Cardiac muscle cell (in vitro differentiated cells and primary cell): ENCODE measurements around the gene DPEP2NB. TPM values are rescaled to one million over a fixed set of nuclear protein-coding genes. Genes with fewer than 3 reads are reported as not detected.

ENCODE experiments used
- DNase-seq, 2 donors: peaks; one replicate each; pipeline versions ENCODE4 v3.0.0 to v3.0.0-alpha.2; 2010 to 2017; ENCODE audit warnings: low read depth in 1 of 2, low spot score in 1 of 2
- H3K27ac ChIP-seq: fragments of 200-600 bp; sonication (generic); 2 replicates; pipeline ENCODE4 v1.5.1; 2016
- H3K27me3 ChIP-seq: fragments of 200-600 bp; sonication (generic); 2 replicates; pipeline ENCODE4 v1.6.0; 2016; ENCODE audit warnings: control low read depth
- H3K36me3 ChIP-seq: fragments of 200-600 bp; sonication (generic); 2 replicates; pipeline ENCODE4 v1.5.1; 2016; ENCODE audit warnings: control low read depth
- H3K4me1 ChIP-seq: fragments of 200-600 bp; sonication (generic); 2 replicates; pipeline ENCODE4 v1.8.1; 2017; ENCODE audit warnings: low read depth, mild to moderate bottlenecking, mixed run types
- H3K4me3 ChIP-seq: fragments of 200-600 bp; sonication (generic); 2 replicates; pipeline ENCODE4 v1.5.1; 2016; ENCODE audit warnings: mild to moderate bottlenecking
- H3K9me3 ChIP-seq: fragments of 200-600 bp; sonication (generic); 2 replicates; pipeline ENCODE4 v1.5.1; 2017; ENCODE audit warnings: low read depth, mild to moderate bottlenecking, control low read depth
- polyA plus RNA-seq: library from polyadenylated mRNA; unstranded; fragments of >200 nt; fragmentation: Nextera tagmentation; extraction: Ambion mirVana; gene quantifications from 2 replicates; pipeline ENCODE4 v1.2.1, GENCODE V29; 2016
- total RNA-seq: library from RNA; depleted of rRNA; stranded (reverse); fragments of >200 nt; gene quantifications from 2 replicates; pipeline ENCODE4 v1.2.3, GENCODE V29; 2016
- TF ChIP-seq, protein P1 (sequence below): IDR thresholded peaks from 2 replicates; pipeline ENCODE4 v1.5.1; 2012; ENCODE audit warnings: low read depth, mild to moderate bottlenecking, low read length

Gene DPEP2NB
- total and polyA plus RNA-seq, 2 experiments from 2014 or later = not detected

DNA sequence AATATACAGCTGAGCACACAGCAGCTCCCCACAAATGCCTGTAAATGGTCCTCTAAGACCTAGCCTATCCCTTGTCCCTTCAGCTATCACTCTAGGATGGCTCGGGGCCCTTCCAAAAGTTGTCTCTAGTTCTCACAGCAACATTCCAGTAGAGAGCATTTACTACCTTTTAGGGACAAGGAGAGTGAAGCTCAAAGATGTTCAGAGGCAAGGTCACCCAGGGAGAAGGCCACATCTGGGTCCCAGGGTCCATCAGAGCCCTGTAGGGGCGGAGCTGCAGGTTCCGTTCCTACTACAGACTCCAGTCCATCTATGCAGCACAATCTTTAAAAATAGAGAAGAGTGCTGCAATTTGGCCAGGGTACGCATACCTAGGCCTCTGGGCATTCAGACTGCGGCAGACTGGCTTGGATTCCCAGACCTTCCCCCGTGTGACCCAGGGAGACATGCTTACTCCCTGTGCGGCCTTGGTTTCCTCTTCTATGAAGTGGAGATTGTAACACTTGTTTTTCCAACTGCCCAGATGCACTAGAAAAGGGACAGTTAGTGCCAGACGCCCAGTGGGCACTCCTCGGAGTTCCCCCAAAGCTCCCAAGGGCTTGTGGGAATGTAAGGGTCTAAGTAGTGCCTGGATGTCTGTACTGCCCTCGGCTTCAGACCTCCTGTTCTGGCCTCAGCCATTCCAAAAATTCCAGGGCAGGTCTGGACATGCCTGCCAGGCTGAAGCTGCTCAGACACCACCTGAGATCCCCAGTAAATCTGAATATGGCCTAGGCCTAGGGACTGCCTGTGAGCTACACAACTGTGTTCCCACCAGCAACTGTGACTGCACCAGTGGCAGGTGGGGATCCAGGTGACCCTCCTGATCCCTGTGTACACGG is 49.8 kb downstream of the DPEP2NB start:
- no peak for DNase-seq
- peaks cover 7% of the 10 kb centered on the region for H3K4me1 ChIP-seq
- no peaks in the 10 kb centered on the region for H3K27me3 ChIP-seq
- H3K4me3 ChIP-seq = no peak overlapping the region
- no peaks in the 10 kb centered on the region for H3K9me3 ChIP-seq
- H3K36me3 ChIP-seq = peaks cover 6% of the 10 kb centered on the region
- TF ChIP-seq, protein P1, sequence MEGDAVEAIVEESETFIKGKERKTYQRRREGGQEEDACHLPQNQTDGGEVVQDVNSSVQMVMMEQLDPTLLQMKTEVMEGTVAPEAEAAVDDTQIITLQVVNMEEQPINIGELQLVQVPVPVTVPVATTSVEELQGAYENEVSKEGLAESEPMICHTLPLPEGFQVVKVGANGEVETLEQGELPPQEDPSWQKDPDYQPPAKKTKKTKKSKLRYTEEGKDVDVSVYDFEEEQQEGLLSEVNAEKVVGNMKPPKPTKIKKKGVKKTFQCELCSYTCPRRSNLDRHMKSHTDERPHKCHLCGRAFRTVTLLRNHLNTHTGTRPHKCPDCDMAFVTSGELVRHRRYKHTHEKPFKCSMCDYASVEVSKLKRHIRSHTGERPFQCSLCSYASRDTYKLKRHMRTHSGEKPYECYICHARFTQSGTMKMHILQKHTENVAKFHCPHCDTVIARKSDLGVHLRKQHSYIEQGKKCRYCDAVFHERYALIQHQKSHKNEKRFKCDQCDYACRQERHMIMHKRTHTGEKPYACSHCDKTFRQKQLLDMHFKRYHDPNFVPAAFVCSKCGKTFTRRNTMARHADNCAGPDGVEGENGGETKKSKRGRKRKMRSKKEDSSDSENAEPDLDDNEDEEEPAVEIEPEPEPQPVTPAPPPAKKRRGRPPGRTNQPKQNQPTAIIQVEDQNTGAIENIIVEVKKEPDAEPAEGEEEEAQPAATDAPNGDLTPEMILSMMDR = no peak
- H3K27ac ChIP-seq = peak overlapping the region; percentile 59

DNA sequence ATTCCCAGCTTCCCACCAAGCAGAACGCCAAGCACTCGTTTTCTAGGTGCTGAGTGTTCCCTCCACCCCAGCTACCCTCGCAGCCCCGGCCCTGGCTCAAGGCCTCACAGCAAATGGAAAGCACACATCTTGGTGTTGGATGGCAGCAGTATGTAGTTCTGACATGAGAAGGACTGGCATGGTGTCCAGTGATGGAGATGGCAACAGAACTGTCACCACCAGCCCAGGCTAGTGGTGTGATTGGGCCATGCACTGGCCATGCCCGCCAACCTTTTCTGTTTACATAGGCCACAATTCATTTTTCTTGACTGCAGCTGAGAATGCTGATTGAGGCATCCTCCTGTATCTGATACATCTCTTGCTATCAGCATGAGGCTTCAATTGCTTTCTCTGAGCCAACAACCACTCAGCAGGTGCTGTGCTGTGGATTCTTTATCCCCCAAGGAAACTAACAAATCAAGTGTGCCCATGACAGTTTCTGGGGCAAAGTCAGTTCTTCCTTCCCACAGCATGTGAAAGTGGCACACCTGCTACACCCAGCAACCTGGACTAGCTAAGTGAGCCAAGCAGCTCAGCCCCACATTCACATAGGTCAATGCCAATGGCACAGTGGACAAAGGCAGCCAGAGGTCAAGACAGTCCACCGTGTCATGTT is 51.1 kb downstream of the DPEP2NB start:
- H3K36me3 ChIP-seq = peaks cover 11% of the 10 kb centered on the region
- no peak overlapping the region for H3K27ac ChIP-seq
- H3K9me3 ChIP-seq = no peaks in the 10 kb centered on the region
- peaks cover 7% of the 10 kb centered on the region for H3K4me1 ChIP-seq
- no peaks in the 10 kb centered on the region for H3K27me3 ChIP-seq
- TF ChIP-seq, protein P1 = no peak
- no peak overlapping the region for H3K4me3 ChIP-seq
- no peak for DNase-seq

DNA sequence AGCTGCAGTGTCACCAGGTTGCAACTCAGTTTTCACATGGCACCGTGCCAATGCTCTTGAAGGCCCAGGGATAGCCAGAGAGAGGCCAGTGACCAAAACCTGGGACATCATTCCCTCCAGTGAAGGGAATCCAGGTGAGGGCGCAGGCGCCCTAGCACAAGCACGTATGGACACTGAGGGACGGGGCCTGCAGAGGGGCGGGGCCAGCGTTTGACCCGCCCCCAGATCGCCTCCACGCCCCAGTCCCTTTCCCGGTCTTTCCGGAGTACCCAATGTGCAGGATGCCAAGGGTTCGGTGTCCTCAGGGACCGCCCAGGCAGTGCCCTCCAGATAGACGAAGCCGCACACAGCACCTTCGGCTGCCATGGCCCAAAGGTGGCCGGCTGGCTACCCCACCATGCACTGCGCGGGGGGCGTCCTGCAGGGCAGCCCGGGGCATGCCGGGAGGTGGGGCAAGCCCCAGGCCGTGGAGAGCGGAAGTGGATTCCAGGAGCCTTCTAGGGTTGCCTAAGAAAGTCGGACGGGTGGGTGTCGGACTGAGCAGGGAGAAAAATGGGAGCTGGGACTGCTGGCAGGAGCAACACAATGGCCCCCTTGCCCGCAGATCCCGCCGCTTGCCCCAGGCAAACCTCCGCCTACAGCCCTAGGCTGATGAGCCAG is 51.9 kb downstream of the DPEP2NB start:
- peak in 1 of 2 donors; percentile 52 for DNase-seq
- Histone ChIP-seq H3K9me3 (no peaks in the 10 kb centered on the region), H3K27ac (no peak overlapping the region), H3K4me1 (peaks cover 7% of the 10 kb centered on the region), H3K36me3 (peaks cover 11% of the 10 kb centered on the region), H3K4me3 (no peak overlapping the region), H3K27me3 (no peaks in the 10 kb centered on the region)
- TF ChIP-seq, protein P1 = no peak

Other genes with a start within 250 kb of the DPEP2NB start
- 7.4 and 8.0 TPM in 2 replicates for gene RANBP10, start 209.4 kb downstream of the DPEP2NB start, total RNA-seq
- gene RANBP10, start 209.4 kb downstream of the DPEP2NB start, polyA plus RNA-seq = 13.4 and 13.6 TPM in 2 replicates
- gene TSNAXIP1, start 209.0 kb downstream of the DPEP2NB start, total RNA-seq = 1.1 and 4.0 TPM in 2 replicates
- gene TSNAXIP1, start 209.0 kb downstream of the DPEP2NB start, polyA plus RNA-seq = 1.7 and 3.0 TPM in 2 replicates
- 75.3 and 80.7 TPM in 2 replicates for gene THAP11, start 173.6 kb downstream of the DPEP2NB start, total RNA-seq
- gene THAP11, start 173.6 kb downstream of the DPEP2NB start, polyA plus RNA-seq = 61.3 and 68.3 TPM in 2 replicates
- gene NUTF2, start 169.0 kb downstream of the DPEP2NB start, total RNA-seq = 77.6 and 213 TPM in 2 replicates
- gene NUTF2, start 169.0 kb downstream of the DPEP2NB start, polyA plus RNA-seq = 220 and 235 TPM in 2 replicates
- gene CENPT, start 168.2 kb downstream of the DPEP2NB start, total RNA-seq = 42.1 and 61.8 TPM in 2 replicates
- gene CENPT, start 168.2 kb downstream of the DPEP2NB start, polyA plus RNA-seq = 65.2 and 70.2 TPM in 2 replicates
- 89.6 and 95.7 TPM in 2 replicates for gene EDC4, start 142.9 kb downstream of the DPEP2NB start, total RNA-seq
- gene EDC4, start 142.9 kb downstream of the DPEP2NB start, polyA plus RNA-seq = 68.3 and 87.8 TPM in 2 replicates
- gene NRN1L, start 131.0 kb downstream of the DPEP2NB start, total RNA-seq = 2.2 and 4.8 TPM in 2 replicates
- 0.32 and 0.73 TPM in 2 replicates for gene NRN1L, start 131.0 kb downstream of the DPEP2NB start, polyA plus RNA-seq
- gene PSKH1, start 122.7 kb downstream of the DPEP2NB start, total RNA-seq = 31.0 and 31.6 TPM in 2 replicates
- gene PSKH1, start 122.7 kb downstream of the DPEP2NB start, polyA plus RNA-seq = 46.7 and 48.8 TPM in 2 replicates
- gene CTRL, start 84.0 kb downstream of the DPEP2NB start, total RNA-seq = 1.9 and 2.7 TPM in 2 replicates
- gene CTRL, start 84.0 kb downstream of the DPEP2NB start, polyA plus RNA-seq = 10.0 and 14.8 TPM in 2 replicates
- 26.7 and 35.1 TPM in 2 replicates for gene PSMB10, start 79.1 kb downstream of the DPEP2NB start, total RNA-seq
- gene PSMB10, start 79.1 kb downstream of the DPEP2NB start, polyA plus RNA-seq = 34.6 and 53.2 TPM in 2 replicates
- 11.3 and 13.4 TPM in 2 replicates for gene LCAT, start 71.8 kb downstream of the DPEP2NB start, total RNA-seq
- gene LCAT, start 71.8 kb downstream of the DPEP2NB start, polyA plus RNA-seq = 13.8 and 18.4 TPM in 2 replicates
- gene SLC12A4, start 47.3 kb downstream of the DPEP2NB start, total RNA-seq = 35.0 and 49.2 TPM in 2 replicates
- gene SLC12A4, start 47.3 kb downstream of the DPEP2NB start, polyA plus RNA-seq = 36.5 and 59.4 TPM in 2 replicates
- 0.07 TPM in 1 of 2 replicates, not detected in the other for gene DPEP3, start 35.4 kb downstream of the DPEP2NB start, total RNA-seq
- gene DPEP3, start 35.4 kb downstream of the DPEP2NB start, polyA plus RNA-seq = 0.51 TPM in 1 of 2 replicates, not detected in the other
- not detected in 2 replicates for gene DPEP2, start 16.4 kb downstream of the DPEP2NB start, total RNA-seq
- 0.82 TPM in 1 of 2 replicates, not detected in the other for gene DPEP2, start 16.4 kb downstream of the DPEP2NB start, polyA plus RNA-seq
- 20.1 and 21.8 TPM in 2 replicates for gene DDX28, start 7.3 kb upstream of the DPEP2NB start, total RNA-seq
- gene DDX28, start 7.3 kb upstream of the DPEP2NB start, polyA plus RNA-seq = 15.3 and 20.3 TPM in 2 replicates
- gene DUS2, start 7.4 kb upstream of the DPEP2NB start, total RNA-seq = 18.3 and 21.3 TPM in 2 replicates
- gene DUS2, start 7.4 kb upstream of the DPEP2NB start, polyA plus RNA-seq = 29.7 and 30.0 TPM in 2 replicates
- 21.8 and 26.2 TPM in 2 replicates for gene NFATC3, start 69.5 kb upstream of the DPEP2NB start, total RNA-seq
- gene NFATC3, start 69.5 kb upstream of the DPEP2NB start, polyA plus RNA-seq = 13.6 and 16.1 TPM in 2 replicates
- gene ESRP2, start 220.2 kb upstream of the DPEP2NB start, total RNA-seq = 0.60 and 2.8 TPM in 2 replicates
- gene ESRP2, start 220.2 kb upstream of the DPEP2NB start, polyA plus RNA-seq = 1.8 and 3.1 TPM in 2 replicates
- gene PLA2G15, start 229.5 kb upstream of the DPEP2NB start, total RNA-seq = 18.0 and 19.8 TPM in 2 replicates
- gene PLA2G15, start 229.5 kb upstream of the DPEP2NB start, polyA plus RNA-seq = 17.1 and 17.5 TPM in 2 replicates
- gene SLC7A6, start 248.6 kb upstream of the DPEP2NB start, total RNA-seq = 13.5 and 14.3 TPM in 2 replicates
- 11.5 and 17.1 TPM in 2 replicates for gene SLC7A6, start 248.6 kb upstream of the DPEP2NB start, polyA plus RNA-seq